ENCODE data around the gene ANG. TPM values are rescaled to one million over a fixed set of nuclear protein-coding genes. Genes with fewer than 3 reads are reported as not detected.
"Not testable (repeated sequence)": the region's sequence is repeated elsewhere in the genome, so short reads cannot be mapped to it uniquely, and the experiment has no call there.

The ANG gene
- total RNA-seq, 1 donor from 2014 or later, result 29.3 TPM

DNA sequence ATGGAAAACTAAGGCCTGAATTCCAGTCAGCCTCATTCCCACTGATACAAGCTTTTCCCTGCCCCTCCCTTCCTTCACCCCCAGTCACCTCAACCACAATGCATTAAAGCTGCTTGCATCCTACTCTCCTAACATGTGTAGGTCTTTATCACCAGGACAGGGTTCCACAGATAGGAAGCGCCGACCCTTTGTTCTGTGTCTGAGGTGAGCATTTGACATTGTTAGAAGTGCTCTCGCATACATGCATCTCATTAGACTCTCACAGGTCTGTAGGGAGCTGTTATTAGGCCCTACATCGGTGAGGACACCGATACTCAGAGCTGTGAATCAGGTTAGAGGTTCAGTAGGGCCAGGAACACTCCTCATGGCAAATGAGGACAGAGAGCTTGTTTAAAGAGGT, 43.9 kb downstream of the ANG start:
- H3K36me3 ChIP-seq, result no peaks in the 10 kb centered on the region
- no peaks in the 10 kb centered on the region for H3K9me3 ChIP-seq
- DNase-seq (no peak), ATAC-seq (no peak)
- H3K27ac ChIP-seq, result no peak overlapping the region
- TF ChIP-seq, protein P1, sequence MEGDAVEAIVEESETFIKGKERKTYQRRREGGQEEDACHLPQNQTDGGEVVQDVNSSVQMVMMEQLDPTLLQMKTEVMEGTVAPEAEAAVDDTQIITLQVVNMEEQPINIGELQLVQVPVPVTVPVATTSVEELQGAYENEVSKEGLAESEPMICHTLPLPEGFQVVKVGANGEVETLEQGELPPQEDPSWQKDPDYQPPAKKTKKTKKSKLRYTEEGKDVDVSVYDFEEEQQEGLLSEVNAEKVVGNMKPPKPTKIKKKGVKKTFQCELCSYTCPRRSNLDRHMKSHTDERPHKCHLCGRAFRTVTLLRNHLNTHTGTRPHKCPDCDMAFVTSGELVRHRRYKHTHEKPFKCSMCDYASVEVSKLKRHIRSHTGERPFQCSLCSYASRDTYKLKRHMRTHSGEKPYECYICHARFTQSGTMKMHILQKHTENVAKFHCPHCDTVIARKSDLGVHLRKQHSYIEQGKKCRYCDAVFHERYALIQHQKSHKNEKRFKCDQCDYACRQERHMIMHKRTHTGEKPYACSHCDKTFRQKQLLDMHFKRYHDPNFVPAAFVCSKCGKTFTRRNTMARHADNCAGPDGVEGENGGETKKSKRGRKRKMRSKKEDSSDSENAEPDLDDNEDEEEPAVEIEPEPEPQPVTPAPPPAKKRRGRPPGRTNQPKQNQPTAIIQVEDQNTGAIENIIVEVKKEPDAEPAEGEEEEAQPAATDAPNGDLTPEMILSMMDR (IDR thresholded peaks at IDR 0.05), result no peak
- no peaks in the 10 kb centered on the region for H3K27me3 ChIP-seq (ENCODE audit: low read depth)
- intact Hi-C loops (cut with DNase I), result no loop called here
- no peak overlapping the region for H3K4me3 ChIP-seq
- H3K4me1 ChIP-seq, result peaks cover 4% of the 10 kb centered on the region

DNA sequence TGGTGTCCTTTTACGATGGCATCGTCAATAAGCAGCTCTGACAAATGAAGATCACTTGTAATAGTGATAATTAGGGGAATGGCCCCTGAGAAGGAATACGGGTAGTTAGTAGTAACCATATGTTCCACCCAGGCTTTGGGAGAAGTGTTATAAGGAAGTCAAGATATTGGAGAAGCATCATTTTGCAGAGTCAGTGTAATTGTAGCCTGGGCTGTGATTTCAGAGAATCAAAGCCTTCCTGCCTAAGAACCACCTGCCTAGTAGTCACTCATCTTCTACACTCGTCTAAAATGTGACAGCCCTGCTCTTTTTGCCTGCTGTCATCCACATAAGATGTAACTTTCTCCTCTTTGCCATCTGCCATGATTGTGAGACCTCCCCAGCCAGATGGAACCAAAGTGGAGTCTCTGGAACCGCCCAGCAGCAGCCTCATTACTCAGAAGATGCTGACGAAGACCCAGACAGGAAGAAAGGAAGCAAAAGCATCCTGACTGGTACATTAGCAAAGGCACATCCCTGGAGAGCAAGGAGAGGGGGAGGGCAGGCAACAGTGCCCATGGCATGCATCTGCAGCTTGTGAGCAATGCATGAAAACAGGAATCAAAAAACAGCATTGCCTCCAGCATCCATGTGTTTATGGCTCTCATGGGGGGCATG, 44.5 kb downstream of the ANG start:
- no peak for DNase-seq
- intact Hi-C loops (cut with DNase I), result no loop called here
- Histone ChIP-seq H3K27ac (no peak overlapping the region), H3K4me3 (no peak overlapping the region), H3K27me3 (ENCODE audit: low read depth) (no peaks in the 10 kb centered on the region), H3K4me1 (peaks cover 4% of the 10 kb centered on the region), H3K36me3 (no peaks in the 10 kb centered on the region), H3K9me3 (no peaks in the 10 kb centered on the region)
- TF ChIP-seq, protein P1 (IDR thresholded peaks at IDR 0.05), result no peak
- peak in 1 of 2 donors; percentile 62 for ATAC-seq

DNA sequence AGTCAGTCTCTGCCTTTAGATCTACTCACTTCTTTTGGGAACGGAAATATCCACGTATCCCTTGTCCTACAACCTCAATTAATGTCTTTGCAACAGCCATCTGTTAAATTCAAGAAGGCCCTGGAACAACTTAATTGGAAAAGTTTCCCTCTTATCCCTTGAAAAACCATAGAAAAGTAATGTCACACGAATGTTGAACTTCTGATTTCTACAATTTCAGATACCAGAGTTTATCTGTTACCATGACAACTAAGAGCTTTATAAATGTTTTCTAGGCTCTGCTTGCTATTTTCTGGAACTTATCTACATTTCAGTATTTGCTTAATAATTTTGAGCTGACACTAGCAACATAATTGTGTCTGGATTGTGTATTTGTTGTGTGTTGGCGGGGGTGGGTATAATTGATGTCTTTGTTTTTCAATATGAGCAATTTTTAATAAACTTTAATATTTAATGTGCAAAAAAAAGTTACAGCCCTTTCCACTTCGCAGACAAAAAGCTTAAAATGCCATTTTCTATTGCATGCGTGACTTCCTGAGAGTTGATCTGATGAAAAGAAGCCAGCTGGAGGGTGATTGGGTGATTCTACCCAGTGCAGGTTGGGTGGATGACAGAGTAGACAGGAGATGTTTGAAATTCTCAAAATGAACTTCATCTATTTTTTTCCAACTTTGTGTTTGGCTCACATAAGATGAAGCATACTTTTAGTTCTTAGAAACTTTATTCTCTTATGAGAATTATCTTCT, 45.3 kb downstream of the ANG start:
- ATAC-seq, result no peak
- intact Hi-C loops (cut with DNase I), result no loop called here
- no peaks in the 10 kb centered on the region for H3K36me3 ChIP-seq
- no peaks in the 10 kb centered on the region for H3K27me3 ChIP-seq (ENCODE audit: low read depth)
- H3K9me3 ChIP-seq, result no peaks in the 10 kb centered on the region
- H3K27ac ChIP-seq, result no peak overlapping the region
- DNase-seq, result no peak
- TF ChIP-seq, protein P1 (IDR thresholded peaks at IDR 0.05), result no peak
- no peak overlapping the region for H3K4me3 ChIP-seq
- H3K4me1 ChIP-seq, result peaks cover 4% of the 10 kb centered on the region

DNA sequence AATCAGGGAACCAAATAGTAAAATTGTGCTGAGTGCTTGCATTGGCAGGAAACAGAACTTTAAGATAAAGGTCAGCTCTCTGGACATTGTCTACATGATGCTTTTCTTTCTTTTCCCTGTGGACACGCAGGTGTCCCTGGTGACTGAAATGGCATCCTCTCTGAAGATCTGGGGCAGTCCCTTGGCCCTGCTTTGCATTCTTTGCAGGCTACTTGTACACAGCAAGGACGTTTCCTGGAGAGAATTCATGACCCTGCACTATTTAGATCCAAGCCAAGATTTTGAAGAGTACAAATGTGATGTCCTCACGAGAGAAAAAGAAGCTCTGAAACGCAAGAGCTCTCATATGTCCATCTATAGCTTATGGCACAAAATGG, 45.9 kb downstream of the ANG start:
- no peaks in the 10 kb centered on the region for H3K9me3 ChIP-seq
- TF ChIP-seq, protein P1 (IDR thresholded peaks at IDR 0.05), result no peak
- ATAC-seq, result no peak
- no peak overlapping the region for H3K27ac ChIP-seq
- H3K4me3 ChIP-seq, result no peak overlapping the region
- no peaks in the 10 kb centered on the region for H3K36me3 ChIP-seq
- no peaks in the 10 kb centered on the region for H3K27me3 ChIP-seq (ENCODE audit: low read depth)
- DNase-seq, result no peak
- intact Hi-C loops (cut with DNase I), result no loop called here
- peaks cover 4% of the 10 kb centered on the region for H3K4me1 ChIP-seq

DNA sequence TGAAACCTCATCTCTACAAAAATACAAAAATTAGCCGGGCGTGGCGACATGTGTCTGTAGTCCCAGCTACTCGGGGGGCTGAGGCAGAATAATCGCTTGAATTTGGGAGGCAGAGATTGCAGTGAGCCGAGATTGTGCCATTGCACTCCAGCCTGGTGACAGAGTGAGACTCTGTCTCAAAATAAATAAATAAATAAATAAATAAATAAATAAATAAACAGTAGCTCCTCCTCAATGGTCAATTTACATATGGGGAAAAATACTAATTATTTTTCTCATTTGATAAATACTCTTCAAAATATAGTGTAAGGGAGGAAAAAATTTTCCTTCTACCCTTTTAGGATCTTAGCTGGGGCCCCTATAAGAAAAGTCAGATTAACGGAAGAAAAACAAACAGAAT, 49.7 kb downstream of the ANG start:
- H3K9me3 ChIP-seq; H3K4me1 ChIP-seq; H3K4me3 ChIP-seq; H3K27ac ChIP-seq; ATAC-seq; H3K27me3 ChIP-seq (ENCODE audit: low read depth); H3K36me3 ChIP-seq; DNase-seq; intact Hi-C loops (cut with DNase I): not testable (repeated sequence)

DNA sequence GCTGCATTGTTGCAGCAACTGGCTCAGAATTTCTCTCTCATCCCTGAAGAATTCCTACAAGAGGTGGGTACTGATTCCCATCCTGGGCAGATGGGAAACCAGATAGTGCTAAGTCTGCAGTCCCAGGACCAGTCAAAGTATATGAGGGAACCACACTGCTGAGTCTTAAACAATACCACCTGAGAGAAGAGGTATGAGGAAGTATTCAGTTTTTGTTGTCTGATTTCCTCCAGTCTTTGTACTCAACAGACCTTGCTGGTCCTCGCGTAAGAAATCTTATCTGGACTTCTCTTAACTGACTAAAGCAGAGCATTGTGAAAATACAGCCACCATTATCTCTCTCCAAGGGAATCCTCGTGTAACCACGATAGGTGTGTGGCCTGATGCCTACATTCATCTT, 53.6 kb downstream of the ANG start:
- Histone ChIP-seq H3K27me3 (ENCODE audit: low read depth) (no peaks in the 10 kb centered on the region), H3K27ac (no peak overlapping the region), H3K4me3 (no peak overlapping the region), H3K36me3 (no peaks in the 10 kb centered on the region), H3K9me3 (no peaks in the 10 kb centered on the region), H3K4me1 (no peaks in the 10 kb centered on the region)
- TF ChIP-seq, protein P1 (IDR thresholded peaks at IDR 0.05), result no peak
- no peak for ATAC-seq
- DNase-seq, result no peak
- intact Hi-C loops (cut with DNase I), result no loop called here
